Ascending aorta (tissue), 2 donors: ENCODE measurements around the gene GPHN. TPM values are rescaled to one million over a fixed set of nuclear protein-coding genes. Genes with fewer than 3 reads are reported as not detected.

ENCODE experiments used
- DNase-seq, 2 donors: peaks; one replicate each; pipeline ENCODE4 v3.0.0-alpha.2; 2019; ENCODE audit warnings: low spot score in 2 of 2
- H3K27ac ChIP-seq, 2 donors: fragments of 200-600 bp; sonication (generic); one replicate each; pipeline ENCODE4 v1.5.1; 2016 to 2017; ENCODE audit warnings: mild to moderate bottlenecking in 1 of 2
- H3K27me3 ChIP-seq: fragments of 200-600 bp; sonication (generic); one replicate; pipeline ENCODE4 v1.5.1; 2017
- H3K36me3 ChIP-seq, 2 donors: fragments of 200-600 bp; sonication (generic); one replicate each; pipeline ENCODE4 v1.5.1; 2016
- H3K4me1 ChIP-seq, 2 donors: fragments of 200-600 bp; sonication (generic); one replicate each; pipeline ENCODE4 v1.5.1; 2016 to 2017; ENCODE audit warnings: mild to moderate bottlenecking in 1 of 2
- H3K4me3 ChIP-seq, 2 donors: fragments of 200-600 bp; sonication (generic); one replicate each; pipeline ENCODE4 v1.5.1; 2016 to 2017; ENCODE audit warnings: mild to moderate bottlenecking in 1 of 2
- H3K9me3 ChIP-seq, 2 donors: fragments of 200-600 bp; sonication (generic); one replicate each; pipeline ENCODE4 v1.5.1; 2016
- CTCF ChIP-seq, 3 experiments: fragments of 200-600 bp in 2 of 3; fragments of 450-650 bp in 1 of 3; sonication (generic) in 2 of 3; IDR thresholded peaks; one replicate each; pipeline ENCODE4 v1.5.1; 2016 to 2019; ENCODE audit warnings: antibody characterized with exemption in 3 of 3, mild to moderate bottlenecking in 1 of 3, moderate library complexity in 1 of 3
- intact Hi-C: fragments of 100-400 bp; cut with DNase I; formaldehyde crosslinking; loops from one replicate; pipeline ENCODE4 v1.15.1; 2023
- total RNA-seq: library from RNA; depleted of rRNA; stranded (reverse); fragments of >200 nt; gene quantifications from one replicate; pipeline ENCODE4 v1.1.0, GENCODE V29; 2016

Gene GPHN
- total RNA-seq, 1 donor from 2014 or later, result 3.3 TPM

- intact Hi-C loops, result no loop called here
- no peak for DNase-seq
Measured at GRCh38 chr14:67187826-67188225, 679.9 kb downstream of the GPHN start.

GRCh38 chr14:67188326-67188725, 680.4 kb downstream of the GPHN start:
- Histone ChIP-seq H3K27ac (no peak overlapping the region), H3K9me3 (no peaks in the 10 kb centered on the region)
- intact Hi-C loops, result no loop called here

More at GRCh38 chr14:67187826-67188225, 679.9 kb downstream of the GPHN start:
- TF ChIP-seq CTCF (IDR thresholded peaks at IDR 0.05), result no peak
- no peak overlapping the region for H3K4me3 ChIP-seq
- H3K36me3 ChIP-seq, result no peaks in the 10 kb centered on the region
- H3K9me3 ChIP-seq, result no peaks in the 10 kb centered on the region
- no peaks in the 10 kb centered on the region for H3K27me3 ChIP-seq
- no peaks in the 10 kb centered on the region for H3K4me1 ChIP-seq
- H3K27ac ChIP-seq, result no peak overlapping the region

GRCh38 chr14:67191768-67192290, 683.9 kb downstream of the GPHN start:
- intact Hi-C loops, result no loop called here
- no peaks in the 10 kb centered on the region for H3K36me3 ChIP-seq

More at GRCh38 chr14:67188326-67188725, 680.4 kb downstream of the GPHN start:
- no peaks in the 10 kb centered on the region for H3K36me3 ChIP-seq
- H3K4me3 ChIP-seq, result no peak overlapping the region
- no peaks in the 10 kb centered on the region for H3K4me1 ChIP-seq
- no peak for DNase-seq
- H3K27me3 ChIP-seq, result no peaks in the 10 kb centered on the region
- no peak for TF ChIP-seq CTCF (IDR thresholded peaks at IDR 0.05)

GRCh38 chr14:67192366-67192765, 684.4 kb downstream of the GPHN start:
- Histone ChIP-seq H3K4me3 (no peak overlapping the region), H3K36me3 (no peaks in the 10 kb centered on the region), H3K9me3 (no peaks in the 10 kb centered on the region), H3K4me1 (no peaks in the 10 kb centered on the region), H3K27me3 (no peaks in the 10 kb centered on the region), H3K27ac (no peak overlapping the region)
- DNase-seq, result no peak
- no peak for TF ChIP-seq CTCF (IDR thresholded peaks at IDR 0.05)
- intact Hi-C loops, result no loop called here

More at GRCh38 chr14:67191768-67192290, 683.9 kb downstream of the GPHN start:
- no peak for TF ChIP-seq CTCF (IDR thresholded peaks at IDR 0.05)
- H3K9me3 ChIP-seq, result no peaks in the 10 kb centered on the region
- no peaks in the 10 kb centered on the region for H3K27me3 ChIP-seq
- no peaks in the 10 kb centered on the region for H3K4me1 ChIP-seq
- DNase-seq, result no peak
- H3K4me3 ChIP-seq, result no peak overlapping the region
- no peak overlapping the region for H3K27ac ChIP-seq

GRCh38 chr14:67195279-67195678, 687.3 kb downstream of the GPHN start:
- intact Hi-C loops, result no loop called here
- DNase-seq, result no peak
- no peak for TF ChIP-seq CTCF (IDR thresholded peaks at IDR 0.05)

GRCh38 chr14:67199016-67199415, 691.1 kb downstream of the GPHN start:
- H3K4me1 ChIP-seq, result no peaks in the 10 kb centered on the region
- H3K9me3 ChIP-seq, result no peaks in the 10 kb centered on the region
- H3K27ac ChIP-seq, result no peak overlapping the region
- intact Hi-C loops, result no loop called here
- H3K27me3 ChIP-seq, result no peaks in the 10 kb centered on the region
- DNase-seq, result no peak
- TF ChIP-seq CTCF (IDR thresholded peaks at IDR 0.05), result no peak
- no peak overlapping the region for H3K4me3 ChIP-seq
- no peaks in the 10 kb centered on the region for H3K36me3 ChIP-seq

More at GRCh38 chr14:67195279-67195678, 687.3 kb downstream of the GPHN start:
- no peaks in the 10 kb centered on the region for H3K9me3 ChIP-seq
- H3K4me1 ChIP-seq, result no peaks in the 10 kb centered on the region
- no peaks in the 10 kb centered on the region for H3K27me3 ChIP-seq
- H3K4me3 ChIP-seq, result no peak overlapping the region
- H3K36me3 ChIP-seq, result no peaks in the 10 kb centered on the region
- no peak overlapping the region for H3K27ac ChIP-seq
